ENCODE data around the gene ZNF263.
"Not testable (repeated sequence)": the region's sequence is repeated elsewhere in the genome, so short reads cannot be mapped to it uniquely, and the experiment has no call there.

Gene ZNF263

GRCh38 chr16:3268294-3268693, 15.0 kb upstream of the ZNF263 start:
- no peak for DNase-seq (ENCODE audit: low spot score)

GRCh38 chr16:3270718-3271117, 12.6 kb upstream of the ZNF263 start:
- not testable (repeated sequence) for DNase-seq (ENCODE audit: low spot score)

- DNase-seq (ENCODE audit: low spot score) = not testable (repeated sequence)
These were observed 12.0 kb upstream of the ZNF263 start for GRCh38 chr16:3271281-3271680.

GRCh38 chr16:3274490-3274889, 8.8 kb upstream of the ZNF263 start:
- DNase-seq (ENCODE audit: low spot score) = no peak

- DNase-seq (ENCODE audit: low spot score) = no peak
These were observed 8.3 kb upstream of the ZNF263 start for GRCh38 chr16:3274947-3275346.

GRCh38 chr16:3276679-3277078, 6.6 kb upstream of the ZNF263 start:
- no peak for DNase-seq (ENCODE audit: low spot score)

- no peak for DNase-seq (ENCODE audit: low spot score)
These were observed 2.0 kb upstream of the ZNF263 start for GRCh38 chr16:3281222-3281820.

- DNase-seq (ENCODE audit: low spot score) = no peak
These were observed 1.1 kb upstream of the ZNF263 start for GRCh38 chr16:3282103-3282729.

- DNase-seq (ENCODE audit: low spot score) = no peak
These were observed 504 bp downstream of the ZNF263 start for GRCh38 chr16:3283543-3284447.

- no peak for DNase-seq (ENCODE audit: low spot score)
These were observed 1.8 kb downstream of the ZNF263 start for GRCh38 chr16:3285131-3285530.

- DNase-seq (ENCODE audit: low spot score) = no peak
These were observed 6.8 kb downstream of the ZNF263 start for GRCh38 chr16:3289998-3290673.

GRCh38 chr16:3292604-3293003, 9.3 kb downstream of the ZNF263 start:
- DNase-seq (ENCODE audit: low spot score) = no peak

GRCh38 chr16:3295209-3295608, 11.9 kb downstream of the ZNF263 start:
- DNase-seq (ENCODE audit: low spot score) = no peak

GRCh38 chr16:3295783-3296182, 12.5 kb downstream of the ZNF263 start:
- no peak for DNase-seq (ENCODE audit: low spot score)

GRCh38 chr16:3304370-3304769, 21.1 kb downstream of the ZNF263 start:
- DNase-seq (ENCODE audit: low spot score) = no peak

GRCh38 chr16:3305109-3306068, 22.1 kb downstream of the ZNF263 start, which contains the start of the genes TIGD7 and ZNF75A:
TIGD7 (minus strand) TSS chr16:3305430; CDS start chr16:3300614, 4,816 bp downstream.
ZNF75A (plus strand) TSS chr16:3305497; CDS start chr16:3308429, 2,932 bp downstream.
- peak; percentile 85 for DNase-seq (ENCODE audit: low spot score)

GRCh38 chr16:3306078-3306477, 22.8 kb downstream of the ZNF263 start:
- no peak for DNase-seq (ENCODE audit: low spot score)

- no peak for DNase-seq (ENCODE audit: low spot score)
These were observed 28.2 kb downstream of the ZNF263 start for GRCh38 chr16:3311496-3311895.

GRCh38 chr16:3317315-3317999, 34.2 kb downstream of the ZNF263 start:
- no peak for DNase-seq (ENCODE audit: low spot score)

GRCh38 chr16:3321816-3322215, 38.5 kb downstream of the ZNF263 start:
- DNase-seq (ENCODE audit: low spot score) = no peak
